Choroid plexus epithelial cell (primary cell): ENCODE data around the gene CPNE8.

Experiments used
- DNase-seq: peaks from one replicate; pipeline ENCODE4 v3.0.0-alpha.2; 2010; ENCODE audit warnings: low read depth
- H3K4me3 ChIP-seq: 2 replicates; pipeline ENCODE4 v1.5.1; 2011; ENCODE audit warnings: low read depth, mild to moderate bottlenecking, control low read depth, low read length, moderate library complexity
- CTCF ChIP-seq: conservative IDR thresholded peaks from 2 replicates; pipeline ENCODE4 v1.5.1; 2011; ENCODE audit warnings: low read depth, mild to moderate bottlenecking, control low read depth, inconsistent platforms, low read length, moderate library complexity

CPNE8 gene

GRCh38 chr12:38666425-38666824 lies 239.0 kb downstream of the CPNE8 start:
- H3K4me3 ChIP-seq: no peak overlapping the region
- no peak for DNase-seq
- no peak for TF ChIP-seq CTCF

DNA sequence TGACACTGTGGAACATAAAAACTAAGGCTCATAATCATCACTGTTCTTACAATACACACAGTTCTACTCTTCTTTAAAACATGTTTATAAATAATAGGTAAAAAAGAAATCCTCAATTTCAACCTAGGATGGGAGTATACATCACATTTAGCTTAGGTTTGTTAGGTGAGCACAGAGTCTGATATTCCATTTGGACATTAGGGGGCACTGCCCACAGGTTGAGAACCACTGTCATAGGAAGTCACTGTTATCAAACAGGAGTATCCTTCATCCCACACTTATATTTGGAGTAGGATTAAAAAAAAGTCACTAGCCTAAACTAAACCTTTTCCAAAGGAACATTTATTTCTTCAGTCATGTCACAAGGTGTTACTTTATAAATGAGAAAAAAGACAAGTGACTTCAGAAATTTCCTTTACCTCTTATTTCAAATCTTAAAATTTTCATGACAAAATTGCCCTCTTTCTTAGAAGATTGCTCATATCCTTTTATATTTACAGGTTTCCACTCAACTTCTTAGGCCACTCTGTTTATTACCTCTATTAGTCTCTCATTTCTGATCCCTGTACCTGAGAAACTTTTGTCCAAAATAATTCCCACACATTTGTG lies 240.6 kb downstream of the CPNE8 start:
- no peak overlapping the region for H3K4me3 ChIP-seq
- peak; percentile 44 for TF ChIP-seq CTCF
- peak; percentile 16 for DNase-seq

GRCh38 chr12:38662829-38663228 lies 242.6 kb downstream of the CPNE8 start:
- DNase-seq: peak; percentile 1
- no peak overlapping the region for H3K4me3 ChIP-seq
- TF ChIP-seq CTCF: no peak

DNA sequence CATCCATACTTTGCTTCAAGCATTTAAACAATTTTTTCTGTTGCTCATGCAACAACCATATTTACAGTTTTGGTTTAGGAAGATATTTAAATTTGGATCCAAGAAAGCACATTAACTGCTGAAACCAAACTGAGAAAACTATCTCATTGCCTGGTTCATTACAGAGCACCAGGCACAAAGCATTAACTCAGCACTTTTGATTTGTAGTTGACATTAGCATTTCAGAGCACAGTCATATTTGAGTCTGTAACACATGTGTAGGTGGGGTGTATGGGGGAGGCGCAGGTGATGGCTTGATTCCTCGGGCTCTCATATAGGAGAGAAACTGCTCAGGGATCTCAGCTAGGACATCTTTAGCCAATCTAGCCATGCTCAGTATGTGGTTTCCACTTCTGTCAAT lies 251.7 kb downstream of the CPNE8 start:
- TF ChIP-seq CTCF: no peak
- no peak for DNase-seq
- no peak overlapping the region for H3K4me3 ChIP-seq

- no peak overlapping the region for H3K4me3 ChIP-seq
- no peak for TF ChIP-seq CTCF
Observed at GRCh38 chr12:38648813-38649212, 256.6 kb downstream of the CPNE8 start.

GRCh38 chr12:38646146-38646545 lies 259.2 kb downstream of the CPNE8 start:
- DNase-seq: peak; percentile 5
- TF ChIP-seq CTCF: no peak
- no peak overlapping the region for H3K4me3 ChIP-seq

More at GRCh38 chr12:38648813-38649212, 256.6 kb downstream of the CPNE8 start:
- no peak for DNase-seq

GRCh38 chr12:38639625-38640024 lies 265.8 kb downstream of the CPNE8 start:
- no peak for TF ChIP-seq CTCF
- no peak for DNase-seq

More at GRCh38 chr12:38639625-38640024, 265.8 kb downstream of the CPNE8 start:
- H3K4me3 ChIP-seq: no peak overlapping the region
